ENCODE measurements around the gene HIC1. TPM values are rescaled to one million over a fixed set of nuclear protein-coding genes. Genes with fewer than 3 reads are reported as not detected.
A peak's percentile ranks its signal among the peaks of the same experiment; 100 is the strongest.

The HIC1 gene
- total RNA-seq, 1 donor from 2014 or later, result 1.3 TPM

DNA sequence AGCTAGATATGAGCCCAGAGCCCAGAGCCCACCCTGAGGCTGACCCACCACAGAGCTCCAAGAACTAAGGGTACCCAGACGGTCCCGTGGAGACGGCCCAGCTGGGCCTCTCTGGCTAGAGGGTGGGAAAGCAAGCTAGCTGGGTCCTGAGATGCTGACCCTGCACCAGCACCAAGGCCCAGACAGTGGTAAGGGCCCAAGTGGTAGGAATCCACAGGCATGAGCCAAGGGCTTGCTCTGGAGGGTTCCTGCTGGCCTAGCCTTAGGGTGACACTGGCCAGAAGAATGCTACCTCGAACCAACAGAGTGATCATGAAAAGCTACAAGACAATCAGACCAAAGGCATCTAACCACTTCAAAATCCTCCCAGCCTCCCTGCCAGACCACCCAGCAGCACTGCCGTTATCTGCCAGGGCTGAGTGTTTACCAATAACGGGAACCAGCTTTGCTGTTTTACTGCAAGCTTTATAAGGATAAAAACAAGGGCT, 13.2 kb downstream of the HIC1 start:
- no peak overlapping the region for H3K4me3 ChIP-seq (ENCODE audit: low read depth, low read length)
- H3K27me3 ChIP-seq (ENCODE audit: control insufficient read depth, insufficient read depth, low read length), result no peaks in the 10 kb centered on the region
- TF ChIP-seq, protein P1, sequence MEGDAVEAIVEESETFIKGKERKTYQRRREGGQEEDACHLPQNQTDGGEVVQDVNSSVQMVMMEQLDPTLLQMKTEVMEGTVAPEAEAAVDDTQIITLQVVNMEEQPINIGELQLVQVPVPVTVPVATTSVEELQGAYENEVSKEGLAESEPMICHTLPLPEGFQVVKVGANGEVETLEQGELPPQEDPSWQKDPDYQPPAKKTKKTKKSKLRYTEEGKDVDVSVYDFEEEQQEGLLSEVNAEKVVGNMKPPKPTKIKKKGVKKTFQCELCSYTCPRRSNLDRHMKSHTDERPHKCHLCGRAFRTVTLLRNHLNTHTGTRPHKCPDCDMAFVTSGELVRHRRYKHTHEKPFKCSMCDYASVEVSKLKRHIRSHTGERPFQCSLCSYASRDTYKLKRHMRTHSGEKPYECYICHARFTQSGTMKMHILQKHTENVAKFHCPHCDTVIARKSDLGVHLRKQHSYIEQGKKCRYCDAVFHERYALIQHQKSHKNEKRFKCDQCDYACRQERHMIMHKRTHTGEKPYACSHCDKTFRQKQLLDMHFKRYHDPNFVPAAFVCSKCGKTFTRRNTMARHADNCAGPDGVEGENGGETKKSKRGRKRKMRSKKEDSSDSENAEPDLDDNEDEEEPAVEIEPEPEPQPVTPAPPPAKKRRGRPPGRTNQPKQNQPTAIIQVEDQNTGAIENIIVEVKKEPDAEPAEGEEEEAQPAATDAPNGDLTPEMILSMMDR (IDR thresholded peaks at IDR 0.05; ENCODE audit: insufficient read depth, low read length, severe bottlenecking), result no peak
- peak; percentile 32 for FAIRE-seq
- DNase-seq (ENCODE audit: low read depth), result no peak
- peaks cover 18% of the 10 kb centered on the region for H3K36me3 ChIP-seq (ENCODE audit: control insufficient read depth, insufficient read depth, low read length)

DNA sequence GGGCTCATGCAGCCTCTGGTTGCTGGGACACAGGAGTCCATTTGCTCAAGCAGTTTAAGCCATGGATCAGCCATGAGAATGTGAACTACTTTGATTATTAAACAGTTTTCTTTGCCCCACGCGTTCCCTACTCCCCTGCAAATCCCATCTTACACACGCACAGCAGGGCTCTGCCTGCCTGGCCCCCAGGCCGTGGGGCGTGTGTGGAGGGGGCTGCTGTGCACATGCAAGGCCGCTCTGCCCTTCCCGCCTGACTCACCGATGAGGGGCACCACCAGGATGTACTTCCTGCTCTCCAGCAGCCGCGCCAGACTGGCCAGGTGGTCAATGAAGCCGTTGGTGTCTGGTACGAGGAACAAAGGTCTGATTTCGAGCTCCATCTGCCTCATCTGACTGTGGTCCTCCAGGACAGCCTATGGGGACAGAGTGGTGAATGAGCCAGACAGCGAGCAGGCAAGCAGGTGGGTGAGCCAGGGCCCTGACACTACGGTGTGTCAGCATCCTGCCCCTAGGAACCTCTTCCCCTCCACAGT, 13.7 kb downstream of the HIC1 start:
- H3K27me3 ChIP-seq (ENCODE audit: control insufficient read depth, insufficient read depth, low read length), result no peaks in the 10 kb centered on the region
- no peak for FAIRE-seq
- H3K4me3 ChIP-seq (ENCODE audit: low read depth, low read length), result no peak overlapping the region
- TF ChIP-seq, protein P1 (IDR thresholded peaks at IDR 0.05; ENCODE audit: insufficient read depth, low read length, severe bottlenecking), result no peak
- H3K36me3 ChIP-seq (ENCODE audit: control insufficient read depth, insufficient read depth, low read length), result peaks cover 18% of the 10 kb centered on the region
- peak; percentile 61 for DNase-seq (ENCODE audit: low read depth)

DNA sequence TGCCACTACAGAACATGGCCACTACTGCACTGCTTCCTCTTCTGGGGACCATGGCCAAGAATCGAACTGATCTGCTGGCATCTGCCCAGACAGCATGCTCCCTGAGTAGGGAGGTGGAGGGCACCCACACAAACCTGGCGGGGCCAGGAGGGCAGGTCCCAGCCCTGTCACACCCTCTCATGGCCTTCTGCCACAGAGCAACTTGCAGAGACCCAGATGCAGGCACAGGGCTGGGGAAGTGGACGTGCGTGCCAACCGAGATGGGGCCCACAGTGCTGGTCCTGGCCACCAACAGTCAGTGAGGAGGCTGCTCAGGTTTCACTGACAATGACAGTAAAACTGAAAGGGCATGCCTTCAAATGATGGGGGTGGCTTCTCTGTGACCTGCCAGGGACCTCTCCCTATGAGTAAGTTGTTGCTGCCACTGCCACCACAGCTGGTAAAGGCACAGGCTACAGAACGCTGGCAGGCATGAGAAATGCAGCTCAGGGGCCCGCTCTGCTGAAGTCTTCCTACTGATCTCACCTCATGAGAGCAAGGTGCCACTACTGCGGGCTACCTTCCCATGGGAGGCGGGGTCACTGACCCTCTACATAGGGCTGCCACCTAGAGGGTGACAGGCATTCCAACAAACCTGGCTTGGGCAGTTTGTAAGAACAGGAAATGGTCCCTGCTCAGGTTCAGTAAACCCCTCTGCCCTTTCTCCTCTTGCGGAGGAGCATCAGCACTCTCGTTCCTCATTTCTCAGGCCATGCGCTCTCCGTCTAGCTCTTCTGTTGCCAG, 15.5 kb downstream of the HIC1 start:
- DNase-seq (ENCODE audit: low read depth) (no peak), FAIRE-seq (no peak)
- H3K36me3 ChIP-seq (ENCODE audit: control insufficient read depth, insufficient read depth, low read length), result peaks cover 8% of the 10 kb centered on the region
- H3K27me3 ChIP-seq (ENCODE audit: control insufficient read depth, insufficient read depth, low read length), result no peaks in the 10 kb centered on the region
- TF ChIP-seq, protein P1 (IDR thresholded peaks at IDR 0.05; ENCODE audit: insufficient read depth, low read length, severe bottlenecking), result no peak
- H3K4me3 ChIP-seq (ENCODE audit: low read depth, low read length), result no peak overlapping the region

DNA sequence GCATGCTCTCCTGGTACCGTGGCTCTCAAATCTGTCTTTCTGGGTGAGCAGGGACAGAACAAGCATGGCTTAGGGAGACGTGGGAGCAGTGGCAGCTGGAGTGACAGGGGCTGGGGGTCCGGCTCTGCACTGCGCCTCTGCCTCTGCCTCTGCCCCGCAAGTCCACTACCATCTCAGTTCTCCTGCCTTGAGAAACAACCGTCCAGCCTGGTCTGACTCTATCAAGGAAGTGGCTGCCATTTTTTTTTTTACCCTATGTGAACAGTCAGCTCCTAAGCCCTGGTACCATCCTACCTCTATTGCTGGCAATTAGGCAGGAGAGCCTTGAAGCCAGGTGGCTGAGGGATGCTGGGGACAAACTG, 16.1 kb downstream of the HIC1 start:
- no peak for FAIRE-seq
- TF ChIP-seq, protein P1 (IDR thresholded peaks at IDR 0.05; ENCODE audit: insufficient read depth, low read length, severe bottlenecking), result no peak
- Histone ChIP-seq H3K36me3 (ENCODE audit: control insufficient read depth, insufficient read depth, low read length) (peaks cover 8% of the 10 kb centered on the region), H3K4me3 (ENCODE audit: low read depth, low read length) (no peak overlapping the region), H3K27me3 (ENCODE audit: control insufficient read depth, insufficient read depth, low read length) (no peaks in the 10 kb centered on the region)
- DNase-seq (ENCODE audit: low read depth), result no peak

DNA sequence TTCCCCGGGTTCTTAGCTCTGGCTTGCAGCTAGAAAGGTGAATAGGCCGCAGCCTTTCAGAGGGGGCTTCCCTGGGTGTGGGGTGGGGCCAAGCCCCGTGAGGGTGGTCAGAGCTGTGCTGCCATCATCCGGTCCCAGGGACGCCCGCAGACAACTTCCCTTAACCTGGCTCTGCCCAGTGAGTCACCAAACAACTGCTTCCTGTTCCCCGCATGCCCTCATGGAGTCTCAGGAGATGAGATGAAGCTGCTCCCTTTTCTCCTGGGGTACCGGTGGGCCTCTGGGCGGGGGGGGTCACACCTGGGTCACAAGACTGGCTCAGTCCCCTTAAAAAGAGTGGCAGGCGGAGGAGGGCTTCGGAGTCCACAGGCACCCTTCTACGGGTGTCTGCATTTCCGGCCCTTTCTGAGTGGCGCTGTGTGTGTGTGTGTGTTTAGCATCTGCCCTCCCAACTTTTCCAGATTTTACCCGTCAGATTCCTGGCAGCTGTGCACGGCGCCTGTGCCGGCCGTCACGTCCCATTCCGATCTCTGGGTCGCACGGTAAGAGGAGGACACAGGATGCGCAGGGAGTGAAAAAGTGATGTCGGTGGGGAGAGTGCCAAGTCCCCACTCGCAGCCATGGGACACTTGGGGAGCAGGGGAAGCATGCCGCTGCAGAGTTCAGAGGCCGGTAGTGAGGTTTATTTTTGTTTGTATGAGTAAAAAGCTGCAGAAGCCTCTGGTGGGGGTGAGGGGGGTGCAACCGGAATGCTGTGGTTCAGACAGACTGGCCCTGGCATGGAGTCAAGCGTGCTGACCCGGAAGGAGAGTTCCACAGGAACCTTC, 16.8 kb downstream of the HIC1 start:
- no peak for FAIRE-seq
- TF ChIP-seq, protein P1 (IDR thresholded peaks at IDR 0.05; ENCODE audit: insufficient read depth, low read length, severe bottlenecking), result no peak
- H3K36me3 ChIP-seq (ENCODE audit: control insufficient read depth, insufficient read depth, low read length), result peaks cover 8% of the 10 kb centered on the region
- H3K27me3 ChIP-seq (ENCODE audit: control insufficient read depth, insufficient read depth, low read length), result no peaks in the 10 kb centered on the region
- no peak for DNase-seq (ENCODE audit: low read depth)
- H3K4me3 ChIP-seq (ENCODE audit: low read depth, low read length), result no peak overlapping the region
